ENCODE measurements around the gene TPSD1.
"Not testable (repeated sequence)": the region's sequence is repeated elsewhere in the genome, so short reads cannot be mapped to it uniquely, and the experiment has no call there.

Gene TPSD1

GRCh38 chr16:1255276-1256122, at the start of gene TPSD1:
Gene TPSD1, plus strand, starts transcription at chr16:1256069. Its CDS starts 212 bp downstream, at chr16:1256281.
- H3K27ac ChIP-seq; H3K36me3 ChIP-seq; H3K4me1 ChIP-seq; H3K4me3 ChIP-seq; intact Hi-C loops (cut with DNase I; ENCODE audit: low total_unique reads); DNase-seq; H3K9me3 ChIP-seq: not testable (repeated sequence)
- H3K27me3 ChIP-seq = peaks cover 0 to 52% of the 10 kb centered on the region in 2 donors

GRCh38 chr16:1206326-1206725, 49.5 kb upstream of the TPSD1 start:
- intact Hi-C loops (cut with DNase I; ENCODE audit: low total_unique reads) = no loop called here
- Histone ChIP-seq H3K4me1 (no peaks in the 10 kb centered on the region), H3K27ac (no peak overlapping the region), H3K9me3 (no peaks in the 10 kb centered on the region), H3K4me3 (no peak overlapping the region), H3K36me3 (peaks cover 80 to 96% (median 92%) of the 10 kb centered on the region in 3 donors), H3K27me3 (no peaks in the 10 kb centered on the region)
- TF ChIP-seq, protein P1, sequence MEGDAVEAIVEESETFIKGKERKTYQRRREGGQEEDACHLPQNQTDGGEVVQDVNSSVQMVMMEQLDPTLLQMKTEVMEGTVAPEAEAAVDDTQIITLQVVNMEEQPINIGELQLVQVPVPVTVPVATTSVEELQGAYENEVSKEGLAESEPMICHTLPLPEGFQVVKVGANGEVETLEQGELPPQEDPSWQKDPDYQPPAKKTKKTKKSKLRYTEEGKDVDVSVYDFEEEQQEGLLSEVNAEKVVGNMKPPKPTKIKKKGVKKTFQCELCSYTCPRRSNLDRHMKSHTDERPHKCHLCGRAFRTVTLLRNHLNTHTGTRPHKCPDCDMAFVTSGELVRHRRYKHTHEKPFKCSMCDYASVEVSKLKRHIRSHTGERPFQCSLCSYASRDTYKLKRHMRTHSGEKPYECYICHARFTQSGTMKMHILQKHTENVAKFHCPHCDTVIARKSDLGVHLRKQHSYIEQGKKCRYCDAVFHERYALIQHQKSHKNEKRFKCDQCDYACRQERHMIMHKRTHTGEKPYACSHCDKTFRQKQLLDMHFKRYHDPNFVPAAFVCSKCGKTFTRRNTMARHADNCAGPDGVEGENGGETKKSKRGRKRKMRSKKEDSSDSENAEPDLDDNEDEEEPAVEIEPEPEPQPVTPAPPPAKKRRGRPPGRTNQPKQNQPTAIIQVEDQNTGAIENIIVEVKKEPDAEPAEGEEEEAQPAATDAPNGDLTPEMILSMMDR (IDR thresholded peaks at IDR 0.05) = no peak
- no peak for DNase-seq

- Histone ChIP-seq H3K36me3 (peaks cover 81 to 96% (median 92%) of the 10 kb centered on the region in 3 donors), H3K27ac (no peak overlapping the region), H3K4me3 (no peak overlapping the region), H3K4me1 (no peaks in the 10 kb centered on the region), H3K27me3 (no peaks in the 10 kb centered on the region), H3K9me3 (no peaks in the 10 kb centered on the region)
- intact Hi-C loops (cut with DNase I; ENCODE audit: low total_unique reads) = no loop called here
- DNase-seq = no peak
- TF ChIP-seq, protein P1 (IDR thresholded peaks at IDR 0.05) = no peak
Observed at GRCh38 chr16:1206786-1207185, 49.1 kb upstream of the TPSD1 start.

GRCh38 chr16:1208239-1208830, 47.5 kb upstream of the TPSD1 start:
- no peaks in the 10 kb centered on the region for H3K4me1 ChIP-seq
- no peaks in the 10 kb centered on the region for H3K9me3 ChIP-seq
- no peak overlapping the region for H3K27ac ChIP-seq
- no peak for DNase-seq
- no peaks in the 10 kb centered on the region for H3K27me3 ChIP-seq
- intact Hi-C loops (cut with DNase I; ENCODE audit: low total_unique reads) = no loop called here
- peaks cover 87 to 96% (median 92%) of the 10 kb centered on the region in 3 donors for H3K36me3 ChIP-seq
- no peak overlapping the region for H3K4me3 ChIP-seq
- TF ChIP-seq, protein P1 (IDR thresholded peaks at IDR 0.05) = no peak

GRCh38 chr16:1209081-1209480, 46.8 kb upstream of the TPSD1 start:
- DNase-seq = no peak

More at GRCh38 chr16:1209081-1209480, 46.8 kb upstream of the TPSD1 start:
- Histone ChIP-seq H3K4me1 (no peaks in the 10 kb centered on the region), H3K27me3 (no peaks in the 10 kb centered on the region), H3K4me3 (no peak overlapping the region), H3K27ac (no peak overlapping the region), H3K36me3 (peaks cover 90 to 96% (median 93%) of the 10 kb centered on the region in 3 donors), H3K9me3 (no peaks in the 10 kb centered on the region)
- TF ChIP-seq, protein P1 (IDR thresholded peaks at IDR 0.05) = no peak
- intact Hi-C loops (cut with DNase I; ENCODE audit: low total_unique reads) = no loop called here

Data from tibial artery (tissue), 4 donors.